ENCODE data around the gene C6orf136.

The C6orf136 gene

GRCh38 chr6:30687659-30688431, 40.9 kb downstream of the C6orf136 start:
- peak in 1 of 2 experiments; percentile 32 for DNase-seq

DNA sequence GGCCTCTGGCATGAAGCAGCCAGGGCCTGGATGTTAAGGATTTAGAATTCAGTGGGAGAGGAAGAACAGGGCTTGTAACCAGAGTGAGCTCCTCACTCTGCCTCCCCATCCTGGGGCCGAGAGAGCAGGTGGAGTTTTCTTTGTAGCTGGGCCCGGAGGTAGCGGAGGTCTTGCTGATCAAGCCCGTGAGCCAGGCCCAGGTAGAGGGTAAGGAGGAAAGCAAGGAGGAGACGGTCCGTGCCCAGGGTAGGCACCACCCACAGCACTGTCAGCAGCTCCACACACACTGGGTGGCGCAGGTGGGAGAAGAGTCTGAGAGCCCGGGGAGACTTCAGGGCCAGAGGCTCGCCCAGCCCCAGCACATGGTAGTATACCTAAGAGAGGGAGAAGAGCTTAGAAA, 41.6 kb downstream of the C6orf136 start:
- DNase-seq, result peak in 1 of 2 experiments; percentile 24

DNA sequence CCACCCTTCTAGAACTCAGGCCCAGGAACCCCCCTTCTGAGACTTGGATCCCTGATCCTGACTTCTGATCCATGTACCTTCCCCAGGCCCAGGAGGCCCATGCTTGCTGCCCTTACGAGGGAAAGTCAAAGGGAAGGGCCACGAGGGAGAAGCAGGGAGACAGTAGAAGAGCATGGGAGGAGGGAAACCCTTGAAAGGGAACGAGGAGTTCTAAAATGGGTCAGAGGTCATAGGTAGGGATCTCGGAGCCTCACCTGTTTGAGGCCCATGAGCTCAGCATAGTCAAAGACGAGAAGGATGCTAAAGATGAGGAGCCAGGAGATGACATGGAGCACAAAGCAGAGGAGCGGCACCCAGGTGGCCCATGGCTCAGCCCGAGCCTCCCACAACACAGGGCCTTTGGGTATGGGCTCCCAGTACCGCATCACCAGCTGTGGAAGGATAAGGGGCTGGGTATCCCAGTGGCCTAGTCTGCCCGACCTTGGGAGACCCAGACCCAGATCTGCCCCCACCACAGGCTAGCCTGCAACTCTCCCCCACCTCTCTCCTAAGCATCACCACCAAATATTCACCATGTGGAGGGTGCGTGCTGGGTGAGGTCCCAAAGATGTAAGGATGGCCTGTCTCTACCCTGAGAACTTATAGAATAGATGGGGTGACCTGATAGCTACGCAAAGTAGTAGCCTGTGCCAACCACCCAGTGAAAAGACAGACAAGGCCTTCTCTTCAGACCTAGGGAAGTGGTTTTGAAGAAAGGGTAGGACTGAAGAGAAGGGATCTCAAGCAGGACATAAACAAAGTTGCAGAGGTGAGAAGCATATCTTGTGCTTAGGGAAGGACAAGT, 42.3 kb downstream of the C6orf136 start:
- DNase-seq, result no peak

DNA sequence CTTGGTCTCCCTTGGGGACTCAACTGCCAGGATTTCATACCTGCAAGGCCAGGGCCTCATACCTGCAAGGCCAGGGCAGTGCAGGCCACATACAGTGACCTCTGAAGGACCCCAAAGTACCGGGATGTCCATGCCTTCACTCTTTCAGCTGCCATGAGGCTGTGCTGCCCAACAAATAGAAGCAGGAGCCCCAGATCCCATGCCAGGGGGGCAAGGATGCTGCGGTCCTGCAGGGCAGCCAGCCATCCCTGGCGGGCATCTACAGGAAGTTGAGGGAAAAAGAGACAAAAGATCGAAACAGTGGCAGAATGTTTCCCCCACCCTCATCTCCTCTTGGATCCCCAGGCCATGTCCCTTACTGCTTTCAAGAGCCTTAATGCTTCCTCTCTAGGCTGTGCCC, 43.1 kb downstream of the C6orf136 start:
- DNase-seq, result no peak

GRCh38 chr6:30690403-30691207, 43.7 kb downstream of the C6orf136 start, which contains the start of gene NRM:
TSS of gene NRM (minus strand) at chr6:30690984. CDS start at chr6:30690974, 10 bp downstream.
- peak; percentile 89 for DNase-seq

GRCh38 chr6:30691208-30691847, 44.4 kb downstream of the C6orf136 start:
- DNase-seq, result no peak

DNA sequence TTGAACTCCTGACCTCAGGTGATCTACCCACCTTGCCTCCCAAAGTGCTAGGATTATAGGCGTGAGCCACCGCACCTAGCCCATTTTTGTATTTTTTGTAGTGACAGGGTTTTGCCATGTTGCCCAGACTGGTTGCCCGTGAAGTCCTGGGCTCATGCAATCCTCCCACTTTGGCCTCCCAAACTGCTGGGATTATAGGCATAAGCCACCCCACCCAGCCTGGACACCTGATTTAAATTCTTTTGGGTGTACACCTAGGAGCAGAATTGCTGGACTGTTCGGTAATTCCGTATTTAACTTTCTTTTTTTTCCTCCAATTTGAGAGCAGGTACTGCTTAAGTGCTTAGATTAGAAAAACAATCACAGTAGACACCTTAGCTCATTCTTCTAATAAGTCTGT, 49.5 kb downstream of the C6orf136 start:
- no peak for DNase-seq

DNA sequence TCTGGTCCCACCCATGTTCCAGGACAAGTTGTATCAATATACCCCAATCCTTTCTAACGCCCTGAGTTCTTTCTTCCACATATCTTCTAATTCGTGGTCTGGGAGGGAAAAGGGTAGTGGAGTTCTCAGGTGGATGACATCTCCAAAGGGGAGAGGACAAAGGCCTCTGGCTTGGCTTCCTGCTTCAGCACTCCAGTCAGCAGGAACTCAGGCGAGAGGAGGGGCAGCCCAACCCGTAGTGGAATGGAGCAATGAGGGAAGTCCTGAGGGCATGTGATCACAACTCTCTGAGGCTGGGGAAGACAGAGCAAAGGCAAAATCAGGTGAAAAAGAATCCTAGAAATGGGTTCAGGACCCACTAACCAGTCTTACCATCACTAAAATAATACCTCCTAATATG, 53.4 kb downstream of the C6orf136 start:
- no peak for DNase-seq
